Panc1 (cell line): ENCODE measurements around the gene PSMA6. TPM values are rescaled to one million over a fixed set of nuclear protein-coding genes. Genes with fewer than 3 reads are reported as not detected.

Experiments used
- ATAC-seq: fragments of 200-7000 bp; cut with Tn5 transposase; 2 replicates; pipeline ENCODE4 v1.9.1; 2020; ENCODE audit warnings: mild to moderate bottlenecking, moderate library complexity
- BruUV-seq: library from RNA; stranded (reverse); fragments of 400-500 nt; replicated peaks from 2 replicates; lab custom pipeline; 2021; lab: Mats Ljungman, UMichigan
- CTCF ChIA-PET: fragments of 300-600 bp; sonication (Branson Sonifier 250); formaldehyde crosslinking; loops from one replicate; lab custom pipeline; 2022; ENCODE audit warnings: antibody characterized with exemption; lab: Charles Lee
- POLR2A ChIA-PET: fragments of 300-600 bp; sonication (Branson Sonifier 250); formaldehyde crosslinking; loops from one replicate; lab custom pipeline; 2022; ENCODE audit warnings: antibody characterized with exemption; lab: Charles Lee
- DNase-seq: peaks from one replicate; pipeline ENCODE4 v3.0.0-alpha.2; 2010; ENCODE audit warnings: low read depth, low spot score
- H3K27ac ChIP-seq: 2 replicates; pipeline ENCODE4 v1.5.1; 2011; ENCODE audit warnings: mild to moderate bottlenecking, low read length, inconsistent platforms
- H3K27me3 ChIP-seq: fragments of 200-500 bp; sonication (Bioruptor generic); 2 replicates; pipeline ENCODE4 v1.6.0; 2014; ENCODE audit warnings: low read length, inconsistent platforms; ENCODE audit not compliant: control insufficient read depth, insufficient read depth
- H3K36me3 ChIP-seq: fragments of 200-500 bp; sonication (Bioruptor generic); 2 replicates; pipeline ENCODE4 v1.5.1; 2014; ENCODE audit warnings: inconsistent platforms, mild to moderate bottlenecking, low read length, moderate library complexity; ENCODE audit not compliant: control insufficient read depth, insufficient read depth
- H3K4me1 ChIP-seq: 2 replicates; pipeline ENCODE4 v1.5.1; 2011; ENCODE audit warnings: inconsistent platforms, mild to moderate bottlenecking, low read length, moderate library complexity; ENCODE audit not compliant: control insufficient read depth, insufficient read depth
- H3K4me3 ChIP-seq, 2 experiments: 2 replicates each; pipeline ENCODE4 v1.5.1; 2011 to 2012; ENCODE audit warnings: low read depth in 2 of 2, low read length in 2 of 2, mild to moderate bottlenecking in 2 of 2, inconsistent platforms in 1 of 2, moderate library complexity in 1 of 2
- H3K9me3 ChIP-seq: fragments of 200-500 bp; sonication (Bioruptor generic); 2 replicates; pipeline ENCODE4 v1.5.1; 2014; ENCODE audit warnings: low read depth, mild to moderate bottlenecking, inconsistent platforms, low read length, moderate library complexity; ENCODE audit not compliant: control insufficient read depth, insufficient read depth
- POLR2AphosphoS5 ChIP-seq: IDR thresholded peaks from 2 replicates; pipeline ENCODE4 v1.6.1; 2012; ENCODE audit warnings: mild to moderate bottlenecking, low read depth, low read length, moderate library complexity
- SIN3A ChIP-seq: IDR thresholded peaks from 2 replicates; pipeline ENCODE4 v1.6.1; 2012; ENCODE audit warnings: low read depth, mild to moderate bottlenecking, low read length, moderate library complexity, borderline replicate concordance; ENCODE audit not compliant: insufficient read depth
- TCF7L2 ChIP-seq: IDR thresholded peaks from 2 replicates; pipeline ENCODE4 v1.6.1; 2011; ENCODE audit warnings: mild to moderate bottlenecking, low read depth, low read length, inconsistent platforms
- in situ Hi-C: cut with HindIII; loops from 2 replicates; pipeline ENCODE4 v1.10.0; 2016; ENCODE audit warnings: low sequenced_read_pairs, low pct_unique_long_range_greater_than_20kb
- intact Hi-C: fragments of 100-400 bp; cut with micrococcal nuclease; formaldehyde crosslinking; loops from one replicate; pipeline ENCODE4 v1.10.0; 2022; ENCODE audit not compliant: unreplicated experiment
- total RNA-seq: library from RNA; stranded (reverse); gene quantifications from one replicate; pipeline ENCODE4 v1.2.1, GENCODE V29; 2021; ENCODE audit not compliant: unreplicated experiment
- TF ChIP-seq, protein P1 (sequence below): fragments of 450-650 bp; IDR thresholded peaks from 2 replicates; pipeline ENCODE4 v1.5.1; 2017; ENCODE audit warnings: mild to moderate bottlenecking
- TF ChIP-seq, protein P2 (sequence below), 2 experiments: IDR thresholded peaks; 2 replicates each; pipeline ENCODE4 v1.6.1; 2011 to 2012; ENCODE audit warnings: low read depth in 2 of 2, control low read depth in 1 of 2, low read length in 1 of 2, mild to moderate bottlenecking in 1 of 2, moderate library complexity in 1 of 2; ENCODE audit not compliant: insufficient read depth in 1 of 2

PSMA6 gene
- total RNA-seq, 1 experiment from 2014 or later = 197 TPM

DNA sequence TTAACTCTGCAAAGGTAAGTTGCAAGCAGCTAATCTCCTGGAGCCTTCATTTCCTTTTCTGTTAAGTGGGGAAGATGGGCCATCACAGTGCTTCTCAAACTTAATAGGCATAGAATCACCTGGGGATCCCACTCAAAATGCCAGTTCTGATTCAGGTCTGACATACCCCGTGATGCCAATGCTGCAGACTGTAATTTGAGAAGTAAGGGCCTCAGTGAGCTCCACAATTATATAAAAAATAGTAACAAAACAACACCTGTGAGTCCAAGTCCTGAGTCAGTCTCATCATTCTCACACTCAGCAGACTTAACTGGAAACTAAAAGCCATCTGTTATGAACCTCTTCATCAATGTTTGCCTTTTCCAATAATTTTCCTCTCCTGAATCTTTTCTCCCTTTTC is 10.8 kb upstream of the PSMA6 start:
- Histone ChIP-seq H3K36me3 (no peaks in the 10 kb centered on the region), H3K4me1 (no peaks in the 10 kb centered on the region), H3K4me3 (no peak overlapping the region), H3K27me3 (no peaks in the 10 kb centered on the region), H3K27ac (no peak overlapping the region), H3K9me3 (no peaks in the 10 kb centered on the region)
- in situ Hi-C loops (no loop called here), intact Hi-C loops (no loop called here)
- no peak for DNase-seq
- CTCF ChIA-PET = interaction anchor here (0.6 kb wide), 1 partner anchor 141 kb away, joined by 3 read pairs; no protein-coding TSS in a partner anchor
- POLR2A ChIA-PET = no interaction called here
- TF ChIP-seq TCF7L2 = no peak
- TF ChIP-seq, protein P1, sequence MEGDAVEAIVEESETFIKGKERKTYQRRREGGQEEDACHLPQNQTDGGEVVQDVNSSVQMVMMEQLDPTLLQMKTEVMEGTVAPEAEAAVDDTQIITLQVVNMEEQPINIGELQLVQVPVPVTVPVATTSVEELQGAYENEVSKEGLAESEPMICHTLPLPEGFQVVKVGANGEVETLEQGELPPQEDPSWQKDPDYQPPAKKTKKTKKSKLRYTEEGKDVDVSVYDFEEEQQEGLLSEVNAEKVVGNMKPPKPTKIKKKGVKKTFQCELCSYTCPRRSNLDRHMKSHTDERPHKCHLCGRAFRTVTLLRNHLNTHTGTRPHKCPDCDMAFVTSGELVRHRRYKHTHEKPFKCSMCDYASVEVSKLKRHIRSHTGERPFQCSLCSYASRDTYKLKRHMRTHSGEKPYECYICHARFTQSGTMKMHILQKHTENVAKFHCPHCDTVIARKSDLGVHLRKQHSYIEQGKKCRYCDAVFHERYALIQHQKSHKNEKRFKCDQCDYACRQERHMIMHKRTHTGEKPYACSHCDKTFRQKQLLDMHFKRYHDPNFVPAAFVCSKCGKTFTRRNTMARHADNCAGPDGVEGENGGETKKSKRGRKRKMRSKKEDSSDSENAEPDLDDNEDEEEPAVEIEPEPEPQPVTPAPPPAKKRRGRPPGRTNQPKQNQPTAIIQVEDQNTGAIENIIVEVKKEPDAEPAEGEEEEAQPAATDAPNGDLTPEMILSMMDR = no peak
- TF ChIP-seq POLR2AphosphoS5 = no peak
- TF ChIP-seq SIN3A = no peak
- TF ChIP-seq, protein P2, sequence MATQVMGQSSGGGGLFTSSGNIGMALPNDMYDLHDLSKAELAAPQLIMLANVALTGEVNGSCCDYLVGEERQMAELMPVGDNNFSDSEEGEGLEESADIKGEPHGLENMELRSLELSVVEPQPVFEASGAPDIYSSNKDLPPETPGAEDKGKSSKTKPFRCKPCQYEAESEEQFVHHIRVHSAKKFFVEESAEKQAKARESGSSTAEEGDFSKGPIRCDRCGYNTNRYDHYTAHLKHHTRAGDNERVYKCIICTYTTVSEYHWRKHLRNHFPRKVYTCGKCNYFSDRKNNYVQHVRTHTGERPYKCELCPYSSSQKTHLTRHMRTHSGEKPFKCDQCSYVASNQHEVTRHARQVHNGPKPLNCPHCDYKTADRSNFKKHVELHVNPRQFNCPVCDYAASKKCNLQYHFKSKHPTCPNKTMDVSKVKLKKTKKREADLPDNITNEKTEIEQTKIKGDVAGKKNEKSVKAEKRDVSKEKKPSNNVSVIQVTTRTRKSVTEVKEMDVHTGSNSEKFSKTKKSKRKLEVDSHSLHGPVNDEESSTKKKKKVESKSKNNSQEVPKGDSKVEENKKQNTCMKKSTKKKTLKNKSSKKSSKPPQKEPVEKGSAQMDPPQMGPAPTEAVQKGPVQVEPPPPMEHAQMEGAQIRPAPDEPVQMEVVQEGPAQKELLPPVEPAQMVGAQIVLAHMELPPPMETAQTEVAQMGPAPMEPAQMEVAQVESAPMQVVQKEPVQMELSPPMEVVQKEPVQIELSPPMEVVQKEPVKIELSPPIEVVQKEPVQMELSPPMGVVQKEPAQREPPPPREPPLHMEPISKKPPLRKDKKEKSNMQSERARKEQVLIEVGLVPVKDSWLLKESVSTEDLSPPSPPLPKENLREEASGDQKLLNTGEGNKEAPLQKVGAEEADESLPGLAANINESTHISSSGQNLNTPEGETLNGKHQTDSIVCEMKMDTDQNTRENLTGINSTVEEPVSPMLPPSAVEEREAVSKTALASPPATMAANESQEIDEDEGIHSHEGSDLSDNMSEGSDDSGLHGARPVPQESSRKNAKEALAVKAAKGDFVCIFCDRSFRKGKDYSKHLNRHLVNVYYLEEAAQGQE (IDR thresholded peaks at IDR 0.05; ENCODE audit: insufficient read depth in 1 of 2, low read depth in 2 of 2, low read length in 1 of 2) = no peak
- BruUV-seq = no TSS peak
- ATAC-seq = no peak

DNA sequence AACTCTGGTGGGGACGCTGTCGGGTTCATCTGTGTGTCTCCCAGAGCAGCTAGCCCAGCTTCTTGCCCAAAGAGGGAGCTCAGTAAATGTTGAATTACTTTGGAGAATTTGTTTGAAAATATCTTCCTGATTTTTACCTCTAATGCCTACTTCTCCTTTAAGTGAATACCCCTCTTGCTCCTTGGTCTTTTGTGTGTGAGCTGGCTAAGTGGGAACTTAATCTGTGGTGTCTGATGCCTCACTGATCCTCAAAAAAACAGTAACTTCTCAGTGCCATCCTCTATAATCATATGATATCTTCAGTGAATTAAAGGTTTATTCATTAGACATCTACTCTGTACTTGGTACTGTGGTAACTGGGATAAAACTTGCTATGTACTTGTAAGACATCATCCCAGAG is 7.7 kb upstream of the PSMA6 start:
- Histone ChIP-seq H3K36me3 (no peaks in the 10 kb centered on the region), H3K9me3 (no peaks in the 10 kb centered on the region), H3K27ac (no peak overlapping the region), H3K4me1 (no peaks in the 10 kb centered on the region), H3K27me3 (no peaks in the 10 kb centered on the region), H3K4me3 (no peak overlapping the region)
- ChIA-PET POLR2A (no interaction called here), CTCF (no interaction called here)
- ATAC-seq (no peak), DNase-seq (no peak)
- TF ChIP-seq TCF7L2 (no peak), POLR2AphosphoS5 (no peak), SIN3A (no peak)
- TF ChIP-seq, protein P2 (IDR thresholded peaks at IDR 0.05; ENCODE audit: insufficient read depth in 1 of 2, low read depth in 2 of 2, low read length in 1 of 2) = no peak
- TF ChIP-seq, protein P1 = no peak
- intact Hi-C loops = no loop called here
- in situ Hi-C loops = no loop called here
- BruUV-seq = no TSS peak
